HepG2 (cell line): Measurements from ENCODE around the gene TBCD. TPM values are rescaled to one million over a fixed set of nuclear protein-coding genes. Genes with fewer than 3 reads are reported as not detected.

ENCODE experiments used
- ELF4 ChIP-seq: sonication (generic); formaldehyde crosslinking; IDR thresholded peaks from 2 replicates; pipeline ENCODE4 v1.5.0; 2020; ENCODE audit warnings: missing genetic modification reagents, mild to moderate bottlenecking, moderate library complexity, borderline replicate concordance
- KAT2B ChIP-seq: fragments of 150-350 bp; IDR thresholded peaks from 2 replicates; pipeline ENCODE4 v1.6.1; 2014; ENCODE audit warnings: low read depth, low read length, borderline replicate concordance
- KDM2A ChIP-seq: sonication (generic); formaldehyde crosslinking; IDR thresholded peaks from 2 replicates; pipeline ENCODE4 v1.4.0; 2020; ENCODE audit warnings: low read depth, missing genetic modification reagents, borderline replicate concordance
- KLF16 ChIP-seq, 2 experiments: sonication (generic) in 1 of 2; formaldehyde crosslinking in 1 of 2; IDR thresholded peaks; 2 replicates each; pipeline versions ENCODE4 v1.6.1 to v1.8.0; 2016 to 2023; ENCODE audit warnings: missing genetic modification reagents in 2 of 2, missing compliant biosample characterization in 1 of 2
- MBD4 ChIP-seq: IDR thresholded peaks from 2 replicates; pipeline ENCODE4 v1.6.1; 2012; ENCODE audit warnings: low read length, inconsistent platforms, borderline replicate concordance
- NCOA5 ChIP-seq: sonication (generic); formaldehyde crosslinking; IDR thresholded peaks from 2 replicates; pipeline ENCODE4 v1.4.0; 2020; ENCODE audit warnings: missing genetic modification reagents
- NCOR1 ChIP-seq: fragments of 200-600 bp; sonication (generic); IDR thresholded peaks from 2 replicates; pipeline ENCODE4 v1.7.0; 2017; ENCODE audit warnings: antibody characterized with exemption, low read length, borderline replicate concordance
- RBAK ChIP-seq: sonication (generic); formaldehyde crosslinking; IDR thresholded peaks from 2 replicates; pipeline ENCODE4 v1.5.1; 2020; ENCODE audit warnings: mild to moderate bottlenecking, missing genetic modification reagents
- RFXANK ChIP-seq: IDR thresholded peaks from 2 replicates; pipeline ENCODE4 v1.6.1; 2016
- SNRNP70 ChIP-seq: fragments of 200-400 bp; formaldehyde crosslinking; IDR thresholded peaks from 2 replicates; pipeline ENCODE4 v1.6.1; 2017; ENCODE audit warnings: mild to moderate bottlenecking, low read depth, low read length, moderate library complexity
- SP5 ChIP-seq: IDR thresholded peaks from 2 replicates; pipeline ENCODE4 v1.6.1; 2016; ENCODE audit warnings: low read depth, borderline replicate concordance
- TSC22D2 ChIP-seq: sonication (generic); formaldehyde crosslinking; IDR thresholded peaks from 2 replicates; pipeline ENCODE4 v1.5.1; 2020; ENCODE audit warnings: missing genetic modification reagents, mild to moderate bottlenecking, borderline replicate concordance
- U2AF2 ChIP-seq: fragments of 200-400 bp; formaldehyde crosslinking; IDR thresholded peaks from 2 replicates; pipeline ENCODE4 v1.6.1; 2017; ENCODE audit warnings: low read depth, mild to moderate bottlenecking, low read length
- ZBTB20 ChIP-seq: sonication (generic); formaldehyde crosslinking; IDR thresholded peaks from 2 replicates; pipeline ENCODE4 v1.8.1; 2023; ENCODE audit warnings: missing genetic modification reagents, low read depth, mild to moderate bottlenecking, borderline replicate concordance
- ZNF12 ChIP-seq: sonication (generic); formaldehyde crosslinking; IDR thresholded peaks from 2 replicates; pipeline ENCODE4 v1.5.0; 2020; ENCODE audit warnings: missing genetic modification reagents
- ZNF180 ChIP-seq: sonication (generic); formaldehyde crosslinking; IDR thresholded peaks from 2 replicates; pipeline ENCODE4 v1.4.0; 2020; ENCODE audit warnings: low read depth, missing genetic modification reagents, borderline replicate concordance
- ZNF326 ChIP-seq: sonication (generic); formaldehyde crosslinking; IDR thresholded peaks from 2 replicates; pipeline ENCODE4 v1.4.0; 2020; ENCODE audit warnings: missing genetic modification reagents, borderline replicate concordance
- ZNF331 ChIP-seq: sonication (generic); formaldehyde crosslinking; IDR thresholded peaks from 2 replicates; pipeline ENCODE4 v1.4.0; 2020; ENCODE audit warnings: missing genetic modification reagents
- ZNF382 ChIP-seq: sonication (generic); formaldehyde crosslinking; IDR thresholded peaks from 2 replicates; pipeline ENCODE4 v1.5.0; 2020; ENCODE audit warnings: missing genetic modification reagents, mild to moderate bottlenecking, borderline replicate concordance
- ZNF512B ChIP-seq: sonication (generic); formaldehyde crosslinking; IDR thresholded peaks from 2 replicates; pipeline ENCODE4 v1.5.1; 2020; ENCODE audit warnings: missing genetic modification reagents, mild to moderate bottlenecking, borderline replicate concordance
- ZNF619 ChIP-seq: sonication (generic); formaldehyde crosslinking; IDR thresholded peaks from 2 replicates; pipeline ENCODE4 v1.4.0; 2020; ENCODE audit warnings: mild to moderate bottlenecking, missing genetic modification reagents
- ZNF839 ChIP-seq: sonication (generic); formaldehyde crosslinking; IDR thresholded peaks from 2 replicates; pipeline ENCODE4 v1.4.0; 2020; ENCODE audit warnings: missing genetic modification reagents, mild to moderate bottlenecking, borderline replicate concordance
- polyA plus RNA-seq, 8 experiments: library from polyadenylated mRNA; depleted of rRNA in 3 of 8; stranded (reverse) in 7 of 8; unstranded in 1 of 8; fragments of >200 nt; fragmentation: Illumina TruSeq in 4 of 8; extraction: Trizol in 4 of 8; gene quantifications; 2 replicates each; pipeline versions ENCODE4 v1.2.1 to v1.2.3, GENCODE V29; 2011 to 2016; ENCODE audit warnings: low read depth in 4 of 8, missing spikeins in 1 of 8, mixed read lengths in 1 of 8; ENCODE audit not compliant: insufficient read depth in 1 of 8
- total RNA-seq, 5 experiments: library from RNA; depleted of rRNA; stranded (reverse); fragments of >200 nt; fragmentation: Illumina TruSeq; extraction: Trizol; gene quantifications; 2 replicates each; pipeline ENCODE4 v1.2.3, GENCODE V29; 2016; ENCODE audit warnings: low read depth in 1 of 5
- TF ChIP-seq, protein P1 (sequence below): sonication (generic); formaldehyde crosslinking; IDR thresholded peaks from 2 replicates; pipeline ENCODE4 v1.4.0; 2020; ENCODE audit warnings: missing genetic modification reagents
- TF ChIP-seq, protein P2 (sequence below): sonication (generic); formaldehyde crosslinking; IDR thresholded peaks from 2 replicates; pipeline ENCODE4 v1.4.0; 2020; ENCODE audit warnings: mild to moderate bottlenecking, missing genetic modification reagents

The TBCD gene
- total and polyA plus RNA-seq, 2 of the 13 experiments (the other 11 are each of a cell fraction or from before 2014, with no cell fraction given): 33.9 to 54.8 TPM

DNA sequence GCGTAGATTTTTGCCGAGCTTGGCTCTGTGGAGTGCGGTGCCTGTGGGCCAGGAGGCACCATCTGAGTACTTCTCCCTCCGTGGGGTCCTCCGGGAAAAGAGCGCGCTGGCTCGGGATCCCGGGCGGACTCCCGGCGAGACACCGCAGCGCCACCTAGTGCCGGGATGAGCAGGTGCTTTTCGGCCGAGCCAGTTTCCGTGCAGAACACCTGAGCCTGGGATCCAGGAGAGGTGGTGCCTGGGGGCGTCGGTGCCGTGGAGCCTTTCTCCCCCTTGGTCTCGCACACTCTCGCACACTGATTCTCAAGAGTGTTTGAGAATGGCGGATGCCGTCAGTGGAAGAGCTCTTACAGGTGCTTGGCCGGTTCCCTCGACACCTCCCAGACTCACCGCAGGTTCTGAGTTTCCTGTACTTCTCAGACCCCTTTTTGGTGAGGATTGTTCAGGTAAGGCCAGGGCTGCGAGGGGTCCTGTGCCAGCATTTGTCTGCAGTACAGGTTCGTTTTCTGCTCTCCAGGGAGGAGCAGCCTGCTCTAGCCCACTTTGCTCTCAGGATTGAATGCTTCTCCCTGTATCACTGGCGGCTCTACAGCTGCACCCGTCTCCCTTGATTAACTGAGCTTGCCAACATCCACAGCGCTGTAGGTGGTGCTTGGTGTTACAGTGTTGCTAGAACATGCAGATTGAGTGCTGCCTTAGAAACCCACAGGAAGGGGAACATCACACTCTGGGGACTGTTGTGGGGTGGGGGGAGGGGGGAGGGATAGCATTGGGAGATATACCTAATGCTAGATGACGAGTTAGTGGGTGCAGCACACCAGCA, 23.3 kb downstream of the TBCD start (continued):
- TF ChIP-seq, protein P1, sequence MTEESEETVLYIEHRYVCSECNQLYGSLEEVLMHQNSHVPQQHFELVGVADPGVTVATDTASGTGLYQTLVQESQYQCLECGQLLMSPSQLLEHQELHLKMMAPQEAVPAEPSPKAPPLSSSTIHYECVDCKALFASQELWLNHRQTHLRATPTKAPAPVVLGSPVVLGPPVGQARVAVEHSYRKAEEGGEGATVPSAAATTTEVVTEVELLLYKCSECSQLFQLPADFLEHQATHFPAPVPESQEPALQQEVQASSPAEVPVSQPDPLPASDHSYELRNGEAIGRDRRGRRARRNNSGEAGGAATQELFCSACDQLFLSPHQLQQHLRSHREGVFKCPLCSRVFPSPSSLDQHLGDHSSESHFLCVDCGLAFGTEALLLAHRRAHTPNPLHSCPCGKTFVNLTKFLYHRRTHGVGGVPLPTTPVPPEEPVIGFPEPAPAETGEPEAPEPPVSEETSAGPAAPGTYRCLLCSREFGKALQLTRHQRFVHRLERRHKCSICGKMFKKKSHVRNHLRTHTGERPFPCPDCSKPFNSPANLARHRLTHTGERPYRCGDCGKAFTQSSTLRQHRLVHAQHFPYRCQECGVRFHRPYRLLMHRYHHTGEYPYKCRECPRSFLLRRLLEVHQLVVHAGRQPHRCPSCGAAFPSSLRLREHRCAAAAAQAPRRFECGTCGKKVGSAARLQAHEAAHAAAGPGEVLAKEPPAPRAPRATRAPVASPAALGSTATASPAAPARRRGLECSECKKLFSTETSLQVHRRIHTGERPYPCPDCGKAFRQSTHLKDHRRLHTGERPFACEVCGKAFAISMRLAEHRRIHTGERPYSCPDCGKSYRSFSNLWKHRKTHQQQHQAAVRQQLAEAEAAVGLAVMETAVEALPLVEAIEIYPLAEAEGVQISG: peak; percentile 60
- TF ChIP-seq MBD4 (no peak), RFXANK (CRISPR knock-in tag) (no peak), NCOA5 (CRISPR knock-in tag) (no peak), ZNF382 (no peak), NCOR1 (no peak), ELF4 (CRISPR knock-in tag) (no peak), ZNF12 (CRISPR knock-in tag) (no peak), KLF16 (CRISPR knock-in tag; IDR thresholded peaks at IDR 0.05) (no peak), RBAK (CRISPR knock-in tag) (no peak), KDM2A (CRISPR knock-in tag) (peak; percentile 79), ZNF512B (no peak), U2AF2 (no peak), ZNF619 (CRISPR knock-in tag) (0 out of 2 replicates have a peak, but pooled peaks have one; percentile 45), ZNF331 (CRISPR knock-in tag) (no peak), KAT2B (no peak), TSC22D2 (CRISPR knock-in tag) (peak; percentile 76; the same call in 1 of the 2 replicates), ZNF839 (CRISPR knock-in tag) (peak; percentile 59; the same call in 1 of the 2 replicates), ZNF326 (CRISPR knock-in tag) (no peak), SP5 (CRISPR knock-in tag) (no peak), ZBTB20 (no peak), ZNF180 (no peak), SNRNP70 (no peak)
- TF ChIP-seq, protein P2, sequence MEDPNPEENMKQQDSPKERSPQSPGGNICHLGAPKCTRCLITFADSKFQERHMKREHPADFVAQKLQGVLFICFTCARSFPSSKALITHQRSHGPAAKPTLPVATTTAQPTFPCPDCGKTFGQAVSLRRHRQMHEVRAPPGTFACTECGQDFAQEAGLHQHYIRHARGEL: peak; percentile 53; the same call in 1 of the 2 replicates
